Measurements from ENCODE around the gene DTNB.

DTNB gene

DNA sequence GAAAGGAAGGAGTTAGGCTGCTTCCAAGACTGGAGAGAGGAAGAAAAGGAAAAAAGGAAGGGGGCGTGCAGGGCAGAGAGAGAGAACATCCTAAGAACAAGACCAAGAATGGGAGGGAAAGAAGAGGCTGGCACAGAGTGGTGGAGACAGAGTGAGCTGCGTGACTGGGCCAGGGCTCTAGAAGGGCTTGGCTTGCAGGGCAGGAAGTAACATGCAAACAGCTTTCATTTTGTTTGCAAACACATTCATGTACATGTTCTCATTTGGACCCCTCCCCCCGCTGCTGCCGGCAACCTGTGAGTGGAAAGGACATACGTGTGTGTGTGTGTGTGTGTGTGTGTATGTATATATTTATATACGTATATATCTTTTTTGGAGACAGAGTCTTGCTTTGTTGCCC, 284.9 kb downstream of the DTNB start:
- in situ Hi-C loops (cut with MboI; ENCODE audit: low sequenced_read_pairs, unreplicated experiment): no loop called here
- TF ChIP-seq, protein P1, sequence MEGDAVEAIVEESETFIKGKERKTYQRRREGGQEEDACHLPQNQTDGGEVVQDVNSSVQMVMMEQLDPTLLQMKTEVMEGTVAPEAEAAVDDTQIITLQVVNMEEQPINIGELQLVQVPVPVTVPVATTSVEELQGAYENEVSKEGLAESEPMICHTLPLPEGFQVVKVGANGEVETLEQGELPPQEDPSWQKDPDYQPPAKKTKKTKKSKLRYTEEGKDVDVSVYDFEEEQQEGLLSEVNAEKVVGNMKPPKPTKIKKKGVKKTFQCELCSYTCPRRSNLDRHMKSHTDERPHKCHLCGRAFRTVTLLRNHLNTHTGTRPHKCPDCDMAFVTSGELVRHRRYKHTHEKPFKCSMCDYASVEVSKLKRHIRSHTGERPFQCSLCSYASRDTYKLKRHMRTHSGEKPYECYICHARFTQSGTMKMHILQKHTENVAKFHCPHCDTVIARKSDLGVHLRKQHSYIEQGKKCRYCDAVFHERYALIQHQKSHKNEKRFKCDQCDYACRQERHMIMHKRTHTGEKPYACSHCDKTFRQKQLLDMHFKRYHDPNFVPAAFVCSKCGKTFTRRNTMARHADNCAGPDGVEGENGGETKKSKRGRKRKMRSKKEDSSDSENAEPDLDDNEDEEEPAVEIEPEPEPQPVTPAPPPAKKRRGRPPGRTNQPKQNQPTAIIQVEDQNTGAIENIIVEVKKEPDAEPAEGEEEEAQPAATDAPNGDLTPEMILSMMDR (IDR thresholded peaks at IDR 0.05; ENCODE audit: borderline replicate concordance, control extremely low read depth, extremely low read depth, insufficient read depth, missing control alignments): no peak
- no peak for DNase-seq (ENCODE audit: low spot score)

- TF ChIP-seq, protein P1 (IDR thresholded peaks at IDR 0.05; ENCODE audit: borderline replicate concordance, control extremely low read depth, extremely low read depth, insufficient read depth, missing control alignments): no peak
- DNase-seq (ENCODE audit: low spot score): no peak
- in situ Hi-C loops (cut with MboI; ENCODE audit: low sequenced_read_pairs, unreplicated experiment): no loop called here
Observed at GRCh38 chr2:25387876-25388449, 285.4 kb downstream of the DTNB start.

- TF ChIP-seq, protein P1 (IDR thresholded peaks at IDR 0.05; ENCODE audit: borderline replicate concordance, control extremely low read depth, extremely low read depth, insufficient read depth, missing control alignments): no peak
- in situ Hi-C loops (cut with MboI; ENCODE audit: low sequenced_read_pairs, unreplicated experiment): no loop called here
- DNase-seq (ENCODE audit: low spot score): no peak
Observed at GRCh38 chr2:25386971-25387875, 286.2 kb downstream of the DTNB start.

DNA sequence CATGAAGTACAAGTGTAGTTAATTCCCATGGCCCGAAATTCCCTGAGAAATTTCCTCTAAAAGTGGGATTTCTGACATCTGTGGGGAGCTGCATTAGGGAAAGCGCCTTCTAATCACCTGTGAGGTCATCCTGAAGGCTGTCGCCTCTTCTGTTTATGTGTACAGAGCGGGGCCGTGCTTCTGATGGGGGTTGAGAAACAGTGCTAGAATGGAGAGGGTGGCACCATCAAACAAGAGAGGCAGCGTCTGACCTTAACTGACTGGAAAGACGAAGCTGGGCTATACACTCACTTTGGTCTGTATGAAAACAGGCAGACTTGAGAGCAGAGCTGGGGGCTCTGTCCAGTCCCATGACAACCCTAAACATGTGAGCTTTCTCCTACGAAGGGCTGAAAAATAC, 287.5 kb downstream of the DTNB start:
- TF ChIP-seq, protein P1 (IDR thresholded peaks at IDR 0.05; ENCODE audit: borderline replicate concordance, control extremely low read depth, extremely low read depth, insufficient read depth, missing control alignments): no peak
- in situ Hi-C loops (cut with MboI; ENCODE audit: low sequenced_read_pairs, unreplicated experiment): no loop called here
- no peak for DNase-seq (ENCODE audit: low spot score)

- no peak for DNase-seq (ENCODE audit: low spot score)
- in situ Hi-C loops (cut with MboI; ENCODE audit: low sequenced_read_pairs, unreplicated experiment): no loop called here
- TF ChIP-seq, protein P1 (IDR thresholded peaks at IDR 0.05; ENCODE audit: borderline replicate concordance, control extremely low read depth, extremely low read depth, insufficient read depth, missing control alignments): no peak
Observed at GRCh38 chr2:25383806-25384205, 289.6 kb downstream of the DTNB start.

DNA sequence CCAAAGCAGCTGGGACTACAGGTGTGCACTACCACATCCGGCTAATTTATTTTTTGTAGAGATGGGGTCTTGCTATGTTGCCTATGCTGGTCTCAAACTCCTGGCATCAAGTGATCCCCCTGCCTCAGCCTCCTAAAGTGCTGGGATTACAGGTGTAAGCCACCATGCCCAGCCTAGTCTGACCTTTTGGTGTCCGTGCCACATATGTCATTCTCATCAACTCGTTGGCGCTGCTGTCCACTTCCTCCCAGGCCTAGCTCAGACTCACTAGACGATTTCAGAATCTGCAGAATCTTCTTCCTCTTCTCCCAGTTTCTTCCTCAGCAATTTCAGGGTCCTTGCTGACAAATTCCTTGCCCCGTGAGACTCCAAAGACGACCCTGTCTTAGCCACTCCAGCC, 291.9 kb downstream of the DTNB start:
- in situ Hi-C loops (cut with MboI; ENCODE audit: low sequenced_read_pairs, unreplicated experiment): no loop called here
- TF ChIP-seq, protein P1 (IDR thresholded peaks at IDR 0.05; ENCODE audit: borderline replicate concordance, control extremely low read depth, extremely low read depth, insufficient read depth, missing control alignments): no peak
- no peak for DNase-seq (ENCODE audit: low spot score)
